Left ventricle myocardium inferior (tissue), 1 donor: ENCODE measurements around the gene STX16. TPM values are rescaled to one million over a fixed set of nuclear protein-coding genes. Genes with fewer than 3 reads are reported as not detected.

Experiments
- DNase-seq: peaks from one replicate; pipeline ENCODE4 v3.0.0-alpha.2; 2020
- H3K27ac ChIP-seq: fragments of 200-600 bp; replicated peaks from 2 replicates; pipeline ENCODE4 v1.8.0; 2021
- H3K27me3 ChIP-seq: fragments of 200-600 bp; 2 replicates; pipeline ENCODE4 v1.8.0; 2021; ENCODE audit warnings: low read depth
- H3K36me3 ChIP-seq: fragments of 200-600 bp; 2 replicates; pipeline ENCODE4 v1.8.0; 2021
- H3K4me1 ChIP-seq: fragments of 200-600 bp; 2 replicates; pipeline ENCODE4 v1.8.0; 2021
- H3K4me3 ChIP-seq: fragments of 200-600 bp; 2 replicates; pipeline ENCODE4 v1.8.0; 2021; ENCODE audit warnings: mild to moderate bottlenecking, moderate library complexity
- H3K9me3 ChIP-seq: fragments of 200-600 bp; replicated peaks from 2 replicates; pipeline ENCODE4 v1.8.0; 2021
- intact Hi-C: fragments of 100-400 bp; cut with micrococcal nuclease; formaldehyde crosslinking; loops from one replicate; pipeline ENCODE4 v1.11.0; 2022
- total RNA-seq: library from RNA; stranded (reverse); fragmentation: NEBNext Ultra II Directional; extraction: Animal tissue kit (Norgen Biotek cat#: 25700); gene quantifications from one replicate; pipeline ENCODE4 v1.2.1, GENCODE V29; 2021
- TF ChIP-seq, protein P1 (sequence below): fragments of 200-600 bp; IDR thresholded peaks from 2 replicates; pipeline ENCODE4 v1.8.0; 2021; ENCODE audit warnings: antibody characterized with exemption, mild to moderate bottlenecking, borderline replicate concordance
- donor health status: DM: no; HTN: yes; CAD: no; lungs with severe emphysema.

The STX16 gene
- total RNA-seq, 1 donor from 2014 or later: 28.0 TPM

DNA sequence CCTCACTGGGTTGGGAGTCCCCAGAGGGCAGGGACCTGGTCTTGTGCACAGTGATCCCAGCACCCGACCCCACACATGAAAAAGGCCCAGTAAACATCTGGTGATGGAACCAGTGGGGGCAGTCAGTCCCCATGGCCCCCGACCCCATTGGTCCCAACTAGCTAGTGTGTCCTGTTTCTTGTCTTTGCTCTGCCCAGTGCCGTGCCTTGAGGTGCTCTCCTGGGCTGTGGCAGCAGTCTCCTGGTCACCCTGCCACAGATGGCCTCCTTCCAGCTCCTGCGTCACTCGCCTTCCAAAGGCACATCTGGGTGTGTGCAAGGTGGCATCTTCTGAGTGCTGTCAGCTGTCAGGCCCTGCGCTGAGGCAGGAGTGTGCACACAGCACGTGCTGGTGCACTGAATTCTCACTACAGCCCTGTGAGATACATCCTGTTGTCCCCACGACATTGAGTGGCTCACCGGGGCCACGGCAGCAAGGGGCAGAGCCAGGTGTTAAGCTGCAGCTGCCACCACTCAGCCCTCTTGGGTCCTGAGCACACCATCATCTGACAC lies 45.4 kb downstream of the STX16 start:
- Histone ChIP-seq H3K36me3 (peaks cover 53% of the 10 kb centered on the region), H3K4me3 (no peak overlapping the region), H3K27me3 (no peaks in the 10 kb centered on the region), H3K27ac (no peak overlapping the region), H3K9me3 (no peaks in the 10 kb centered on the region), H3K4me1 (peaks cover 25% of the 10 kb centered on the region)
- peak; percentile 7 for DNase-seq
- TF ChIP-seq, protein P1, sequence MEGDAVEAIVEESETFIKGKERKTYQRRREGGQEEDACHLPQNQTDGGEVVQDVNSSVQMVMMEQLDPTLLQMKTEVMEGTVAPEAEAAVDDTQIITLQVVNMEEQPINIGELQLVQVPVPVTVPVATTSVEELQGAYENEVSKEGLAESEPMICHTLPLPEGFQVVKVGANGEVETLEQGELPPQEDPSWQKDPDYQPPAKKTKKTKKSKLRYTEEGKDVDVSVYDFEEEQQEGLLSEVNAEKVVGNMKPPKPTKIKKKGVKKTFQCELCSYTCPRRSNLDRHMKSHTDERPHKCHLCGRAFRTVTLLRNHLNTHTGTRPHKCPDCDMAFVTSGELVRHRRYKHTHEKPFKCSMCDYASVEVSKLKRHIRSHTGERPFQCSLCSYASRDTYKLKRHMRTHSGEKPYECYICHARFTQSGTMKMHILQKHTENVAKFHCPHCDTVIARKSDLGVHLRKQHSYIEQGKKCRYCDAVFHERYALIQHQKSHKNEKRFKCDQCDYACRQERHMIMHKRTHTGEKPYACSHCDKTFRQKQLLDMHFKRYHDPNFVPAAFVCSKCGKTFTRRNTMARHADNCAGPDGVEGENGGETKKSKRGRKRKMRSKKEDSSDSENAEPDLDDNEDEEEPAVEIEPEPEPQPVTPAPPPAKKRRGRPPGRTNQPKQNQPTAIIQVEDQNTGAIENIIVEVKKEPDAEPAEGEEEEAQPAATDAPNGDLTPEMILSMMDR: no peak
- intact Hi-C loops: no loop called here

DNA sequence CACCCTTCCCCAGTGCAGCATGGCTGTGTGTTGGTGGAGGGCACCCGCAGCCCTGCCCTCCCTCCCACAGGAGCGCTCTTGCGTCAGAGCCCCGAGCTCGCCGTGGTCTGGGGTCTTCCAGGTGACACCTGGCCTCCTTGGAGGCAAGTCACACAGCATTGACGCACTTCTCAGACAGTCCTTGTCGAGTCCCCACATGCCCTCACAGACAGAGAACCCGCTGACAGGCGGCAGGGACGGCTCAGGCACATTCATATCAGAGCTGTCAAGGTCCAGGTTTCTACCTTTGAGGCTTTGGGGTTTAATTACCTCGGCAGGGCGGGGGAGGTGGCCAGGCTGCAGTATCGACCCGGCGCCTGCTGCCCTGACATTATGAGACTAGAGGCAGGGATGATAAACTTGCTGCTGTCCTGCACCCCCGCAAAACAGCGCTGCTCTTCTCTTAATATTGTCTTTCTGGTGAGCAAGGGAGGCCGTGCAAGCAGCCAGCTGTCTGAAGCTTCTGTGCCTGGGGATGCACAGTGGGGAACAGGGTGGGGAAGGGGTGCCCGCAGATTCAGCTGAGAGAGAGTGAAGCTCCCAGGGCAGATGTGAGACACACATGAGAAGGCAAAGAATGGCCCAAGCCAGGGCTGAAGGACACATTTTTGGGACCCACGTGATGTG lies 46.3 kb downstream of the STX16 start:
- peak; percentile 11 for DNase-seq
- Histone ChIP-seq H3K9me3 (no peaks in the 10 kb centered on the region), H3K4me3 (no peak overlapping the region), H3K27ac (no peak overlapping the region), H3K27me3 (no peaks in the 10 kb centered on the region), H3K36me3 (peaks cover 62% of the 10 kb centered on the region), H3K4me1 (peaks cover 17% of the 10 kb centered on the region)
- intact Hi-C loops: no loop called here
- TF ChIP-seq, protein P1: no peak

DNA sequence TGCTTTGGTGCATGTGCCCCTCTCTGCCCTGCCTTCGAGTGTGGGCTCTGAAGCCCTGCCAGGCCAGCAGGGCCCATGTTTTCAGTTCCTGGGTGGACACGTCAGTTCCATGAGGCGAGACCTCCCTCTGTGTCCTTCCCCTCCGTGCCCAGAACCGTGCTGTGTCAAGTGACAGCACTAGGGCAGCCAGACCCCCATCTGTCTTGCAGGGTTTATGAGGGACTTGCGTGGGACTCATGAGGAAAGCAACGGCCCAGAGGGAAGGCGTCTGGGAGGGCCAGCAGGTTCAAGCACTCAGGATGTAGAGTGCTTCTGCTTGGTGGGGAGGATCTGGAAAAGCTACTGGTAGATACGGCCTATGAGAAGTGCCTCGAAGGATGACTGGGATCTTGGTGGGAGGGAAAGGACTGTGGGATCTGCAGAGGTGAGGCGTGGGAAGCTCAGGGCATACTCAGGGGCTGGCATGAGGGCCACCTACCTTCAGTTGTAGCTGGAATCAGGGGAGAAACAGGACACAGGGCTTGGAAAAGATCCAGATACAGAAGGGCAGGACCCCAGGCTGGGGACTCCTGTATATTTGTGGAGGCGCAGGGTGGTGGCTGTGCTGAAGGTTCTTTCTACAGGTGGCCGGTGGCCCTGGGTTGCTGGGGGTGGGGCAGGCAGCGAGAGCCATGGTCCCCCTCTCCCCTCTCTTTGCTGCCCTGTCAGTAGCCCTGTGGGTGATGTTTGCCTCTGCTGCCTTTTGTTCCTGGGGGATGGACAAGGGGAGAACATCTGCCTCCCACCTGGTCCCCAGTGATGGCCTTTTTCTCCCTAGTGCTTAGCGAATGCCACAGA lies 47.0 kb downstream of the STX16 start:
- H3K4me3 ChIP-seq: no peak overlapping the region
- H3K27me3 ChIP-seq: no peaks in the 10 kb centered on the region
- H3K9me3 ChIP-seq: no peaks in the 10 kb centered on the region
- DNase-seq: peak; percentile 11
- H3K36me3 ChIP-seq: peaks cover 69% of the 10 kb centered on the region
- H3K4me1 ChIP-seq: peaks cover 17% of the 10 kb centered on the region
- TF ChIP-seq, protein P1: no peak
- intact Hi-C loops: no loop called here
- peak overlapping the region; percentile 52 for H3K27ac ChIP-seq

DNA sequence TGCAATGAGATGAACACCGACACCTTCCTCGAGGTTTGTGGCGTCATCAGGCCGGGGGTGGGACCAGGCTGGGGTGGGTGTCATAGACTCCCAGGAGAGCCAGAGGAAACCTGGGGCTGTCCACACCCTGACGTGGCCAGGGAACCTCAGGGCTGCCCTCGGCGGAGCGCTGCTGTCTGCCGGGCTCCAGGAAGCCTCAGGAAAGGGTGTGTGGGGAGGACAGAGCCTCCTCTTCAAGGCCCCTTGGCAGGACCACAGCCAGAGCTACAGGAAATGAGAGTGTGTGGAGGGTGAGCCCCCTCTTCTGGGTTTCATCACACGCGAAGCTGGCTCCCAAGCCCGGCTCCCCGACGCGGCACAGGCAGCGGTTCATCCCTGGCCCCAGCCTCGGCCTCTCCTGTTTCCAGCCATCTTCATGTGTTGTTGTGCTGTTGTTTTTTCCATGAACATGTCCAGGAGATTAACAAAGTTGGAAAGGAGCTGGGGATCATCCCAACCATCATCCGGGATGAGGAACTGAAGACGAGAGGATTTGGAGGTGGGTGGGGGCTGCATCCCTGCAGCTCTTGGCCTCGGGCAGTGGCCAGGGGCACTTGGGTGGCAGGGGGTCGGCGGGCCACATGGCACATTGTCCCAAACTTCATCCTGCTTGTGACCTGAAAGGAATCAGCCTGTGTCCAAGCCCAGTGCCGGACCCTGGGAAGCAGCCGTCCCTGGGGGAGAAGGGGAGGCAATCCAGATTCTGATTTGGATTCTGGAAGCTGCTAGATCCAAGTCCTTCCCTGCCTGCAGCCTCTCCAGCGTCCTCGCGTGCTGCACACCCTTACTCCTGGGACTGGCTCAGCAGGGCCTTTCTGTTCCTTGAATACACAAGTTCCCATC lies 47.9 kb downstream of the STX16 start:
- peaks cover 78% of the 10 kb centered on the region for H3K36me3 ChIP-seq
- intact Hi-C loops: no loop called here
- no peaks in the 10 kb centered on the region for H3K27me3 ChIP-seq
- DNase-seq: peak; percentile 28
- H3K27ac ChIP-seq: peak overlapping the region; percentile 52
- peaks cover 8% of the 10 kb centered on the region for H3K4me1 ChIP-seq
- H3K9me3 ChIP-seq: no peaks in the 10 kb centered on the region
- no peak overlapping the region for H3K4me3 ChIP-seq
- TF ChIP-seq, protein P1: no peak

DNA sequence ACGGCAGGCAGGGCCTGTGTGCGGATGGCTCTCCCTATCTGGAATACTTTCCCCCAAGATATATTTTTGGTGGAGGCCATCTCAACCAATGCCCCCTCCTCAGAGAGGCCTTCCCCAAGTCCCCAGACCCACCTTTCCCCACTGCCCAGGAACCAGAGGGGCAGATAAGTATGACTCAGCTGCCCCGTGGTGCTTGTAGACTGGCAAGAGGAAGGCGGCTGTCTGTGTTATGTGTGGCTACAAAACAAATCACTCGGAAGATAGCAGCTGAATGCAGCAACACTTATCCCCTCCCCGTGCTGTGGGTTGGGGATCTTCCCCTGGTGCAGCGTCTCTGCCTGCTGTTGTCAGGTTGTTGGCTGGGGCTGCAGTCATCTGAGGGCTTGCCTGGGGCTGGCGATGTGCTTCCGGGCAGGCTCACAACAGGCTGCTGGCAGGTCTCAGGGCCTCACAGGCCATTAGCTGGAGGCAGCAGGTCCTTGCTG lies 48.6 kb downstream of the STX16 start:
- H3K9me3 ChIP-seq: no peaks in the 10 kb centered on the region
- H3K4me1 ChIP-seq: peaks cover 1% of the 10 kb centered on the region
- no peak overlapping the region for H3K4me3 ChIP-seq
- intact Hi-C loops: no loop called here
- DNase-seq: peak; percentile 19
- H3K27ac ChIP-seq: peak overlapping the region; percentile 52
- peaks cover 83% of the 10 kb centered on the region for H3K36me3 ChIP-seq
- TF ChIP-seq, protein P1: no peak
- H3K27me3 ChIP-seq: no peaks in the 10 kb centered on the region
